GM11168 (cell line): Measurements from ENCODE around the gene SLX1B.
"Not testable (repeated sequence)": the region's sequence is repeated elsewhere in the genome, so short reads cannot be mapped to it uniquely, and the experiment has no call there.

Source experiments
- in situ Hi-C: fragments of 300-500 bp; cut with MboI; formaldehyde crosslinking; loops from one replicate; pipeline ENCODE4 v1.12.0; 2022; ENCODE audit warnings: low sequenced_read_pairs; ENCODE audit not compliant: unreplicated experiment

Gene SLX1B

GRCh38 chr16:29454269-29454668 lies at the start of gene SLX1B, which contains the start of gene BOLA2:
TSS of gene SLX1B (plus strand) at chr16:29454533.
TSS of gene BOLA2 (minus strand) at chr16:29454351. CDS start at chr16:29454253, 98 bp downstream.
- in situ Hi-C loops: loop anchor here (10.0 to 25.0 kb wide), 3 partner anchors 683 to 958 kb away; partner anchors contain the start of genes CORO1A and ZNF771

- in situ Hi-C loops: not testable (repeated sequence)
Measured at GRCh38 chr16:29405249-29405648, 49.1 kb upstream of the SLX1B start.

DNA sequence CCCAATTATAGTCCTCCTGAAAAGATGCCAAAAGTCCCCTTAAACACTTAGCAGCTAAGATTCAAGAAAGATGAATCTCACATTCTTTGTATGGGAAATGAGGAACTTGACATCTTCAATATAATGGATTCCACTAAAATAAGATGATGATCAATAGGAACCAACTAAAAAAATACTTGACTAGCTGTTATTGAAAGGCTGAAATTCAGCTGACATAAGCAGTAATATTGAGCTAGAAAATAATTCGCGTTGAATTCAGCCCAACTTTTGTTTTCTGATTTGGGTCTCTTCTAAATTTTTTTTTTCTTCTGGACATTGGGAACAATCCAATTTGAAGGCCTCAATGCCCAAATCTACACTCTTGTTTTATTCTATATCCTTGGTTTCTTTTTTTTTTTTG lies 30.7 kb upstream of the SLX1B start:
- in situ Hi-C loops: not testable (repeated sequence)

DNA sequence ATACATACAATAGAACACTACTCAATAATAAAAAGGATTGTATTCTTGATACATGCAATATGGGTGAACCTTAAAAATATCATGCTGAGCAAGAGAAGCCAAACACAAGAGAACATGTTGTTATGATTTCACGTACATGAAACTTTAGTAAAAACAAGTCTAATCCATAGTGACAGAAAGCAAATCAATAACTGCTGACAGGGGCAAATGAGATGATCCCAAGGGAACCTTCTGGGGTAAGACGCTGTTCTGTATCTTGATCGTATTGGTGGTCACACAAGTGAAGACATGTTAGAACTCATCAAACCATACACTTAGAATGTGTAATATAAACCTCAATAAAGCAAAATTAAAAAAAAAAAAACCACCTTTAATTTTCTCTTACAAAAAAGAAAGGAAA lies 28.9 kb upstream of the SLX1B start:
- in situ Hi-C loops: not testable (repeated sequence)

DNA sequence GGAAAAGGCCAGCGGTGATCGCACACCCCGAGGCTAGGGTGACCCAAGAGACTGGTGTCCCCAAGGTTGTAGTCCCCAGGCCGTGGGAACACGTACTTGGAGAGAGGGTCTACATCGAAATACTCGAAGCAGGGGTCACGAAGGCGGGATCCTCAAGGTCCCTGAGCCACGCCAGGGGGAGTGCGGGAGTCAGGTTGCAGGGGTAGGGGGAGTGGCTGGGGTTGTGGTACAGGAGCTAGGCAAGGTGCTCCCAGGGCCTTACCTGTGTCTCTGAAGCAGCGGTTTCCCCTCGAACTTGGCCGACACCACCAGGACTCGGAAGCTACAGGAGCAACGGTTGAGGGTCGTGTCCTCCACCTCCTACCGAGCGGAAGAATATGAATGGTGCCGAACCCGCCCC lies 579 bp upstream of the SLX1B start:
- in situ Hi-C loops: loop anchor here (10.0 to 25.0 kb wide), 3 partner anchors 684 to 959 kb away; partner anchors contain the start of genes CORO1A and ZNF771

DNA sequence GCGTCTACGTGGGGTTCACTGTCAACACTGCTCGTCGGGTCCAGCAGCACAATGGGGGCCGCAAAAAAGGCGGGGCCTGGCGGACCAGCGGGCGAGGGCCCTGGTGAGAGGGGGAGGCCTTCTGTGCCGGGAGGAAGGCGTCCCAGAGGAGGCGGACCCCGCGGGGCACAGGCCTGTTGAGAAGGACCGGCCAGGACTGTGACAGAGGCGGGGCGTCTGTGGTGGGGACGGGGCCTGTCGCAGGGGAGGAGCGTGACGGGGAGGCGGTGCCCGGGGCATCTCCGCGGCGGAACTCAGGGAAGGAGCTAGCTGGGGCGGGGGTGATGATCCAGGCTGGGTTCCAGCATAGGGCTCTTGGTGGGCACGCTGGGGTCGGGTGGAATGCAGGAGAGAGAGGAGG lies 495 bp downstream of the SLX1B start:
- in situ Hi-C loops: loop anchor here (10.0 to 25.0 kb wide), 3 partner anchors 682 to 957 kb away; partner anchors contain the start of genes CORO1A and ZNF771

DNA sequence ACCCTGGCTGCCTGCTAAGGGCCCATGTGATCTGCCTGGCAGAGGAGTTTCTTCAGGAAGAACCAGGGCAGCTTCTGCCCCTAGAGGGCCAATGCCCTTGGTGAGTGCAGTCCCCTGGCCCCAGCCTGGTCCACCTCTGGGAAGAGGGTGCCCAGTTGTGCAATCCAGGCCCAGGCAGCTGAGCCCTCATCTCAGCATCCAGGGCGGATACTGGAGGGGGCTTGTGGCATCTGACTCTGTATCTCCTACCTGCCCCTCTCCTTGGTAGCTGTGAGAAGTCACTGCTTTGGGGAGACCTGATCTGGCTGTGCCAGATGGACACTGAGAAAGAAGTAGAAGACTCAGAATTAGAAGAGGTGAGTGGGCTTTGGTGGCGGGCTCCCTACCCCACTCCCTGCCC lies 3.3 kb downstream of the SLX1B start:
- in situ Hi-C loops: loop anchor here (10.0 to 25.0 kb wide), 3 partner anchors 680 to 955 kb away; partner anchors contain the start of genes CORO1A and ZNF771

- in situ Hi-C loops: loop anchor here (10.0 to 25.0 kb wide), 3 partner anchors 677 to 952 kb away; partner anchors contain the start of genes CORO1A and ZNF771
Measured at GRCh38 chr16:29459706-29460646, 5.6 kb downstream of the SLX1B start, which contains the start of gene SULT1A4. TSS of gene SULT1A4 (plus strand) at chr16:29459913. CDS start at chr16:29461386, 1,473 bp downstream.

- in situ Hi-C loops: loop anchor here (25.0 kb wide), 2 partner anchors 677 to 952 kb away; partner anchors contain the start of gene ZNF771
Measured at GRCh38 chr16:29460647-29461030, 6.3 kb downstream of the SLX1B start.

- in situ Hi-C loops: loop anchor here (25.0 kb wide), 2 partner anchors 671 to 946 kb away; partner anchors contain the start of gene ZNF771
Measured at GRCh38 chr16:29465985-29466824, 11.9 kb downstream of the SLX1B start.

DNA sequence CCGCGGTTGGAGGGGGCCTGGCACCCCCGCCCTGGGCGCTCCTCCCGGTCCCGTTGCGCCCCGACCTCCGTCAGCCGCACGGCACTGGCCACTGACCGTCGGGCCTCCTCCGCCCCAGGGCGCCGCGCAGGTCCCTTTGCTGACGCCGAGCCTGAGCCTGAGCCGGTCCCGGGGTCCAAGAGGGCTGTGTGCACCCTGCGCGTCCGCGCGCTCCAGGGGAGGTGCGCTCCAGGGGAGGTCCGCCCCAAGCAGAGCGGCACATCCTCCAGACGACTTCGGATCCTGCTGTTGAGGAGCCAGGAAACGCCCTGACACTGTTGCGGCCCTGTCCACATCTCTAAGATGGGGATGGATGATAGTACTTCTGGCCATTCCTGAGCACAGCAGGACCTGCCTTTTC lies 12.6 kb downstream of the SLX1B start:
- in situ Hi-C loops: loop anchor here (25.0 kb wide), 2 partner anchors 670 to 945 kb away; partner anchors contain the start of gene ZNF771

GRCh38 chr16:29467654-29468366 lies 13.5 kb downstream of the SLX1B start:
- in situ Hi-C loops: loop anchor here (25.0 kb wide), 2 partner anchors 669 to 944 kb away; partner anchors contain the start of gene ZNF771

GRCh38 chr16:29469660-29470059 lies 15.3 kb downstream of the SLX1B start:
- in situ Hi-C loops: loop anchor here (25.0 kb wide), 2 partner anchors 668 to 943 kb away; partner anchors contain the start of gene ZNF771

- in situ Hi-C loops: loop anchor here (25.0 kb wide), 2 partner anchors 665 to 940 kb away; partner anchors contain the start of gene ZNF771
Measured at GRCh38 chr16:29472065-29472464, 17.7 kb downstream of the SLX1B start.

DNA sequence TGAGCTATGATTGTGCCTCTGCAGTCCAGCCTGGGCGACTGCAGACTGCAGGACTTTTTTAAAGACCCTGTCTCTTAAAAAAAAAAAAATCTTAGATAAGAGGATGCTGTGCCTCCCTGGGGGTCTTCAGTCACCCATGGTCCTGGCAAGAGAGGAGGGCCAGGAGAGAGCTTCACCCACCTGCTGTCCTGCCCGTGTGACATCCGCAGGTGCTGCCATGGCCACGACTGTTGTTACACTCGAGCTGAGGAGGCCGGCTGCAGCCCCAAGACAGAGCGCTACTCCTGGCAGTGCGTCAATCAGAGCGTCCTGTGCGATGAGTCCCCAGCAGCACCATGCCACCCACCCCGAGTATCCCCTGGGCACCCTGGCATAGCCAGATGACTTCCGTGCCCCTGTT lies 27.9 kb downstream of the SLX1B start:
- in situ Hi-C loops: not testable (repeated sequence)

DNA sequence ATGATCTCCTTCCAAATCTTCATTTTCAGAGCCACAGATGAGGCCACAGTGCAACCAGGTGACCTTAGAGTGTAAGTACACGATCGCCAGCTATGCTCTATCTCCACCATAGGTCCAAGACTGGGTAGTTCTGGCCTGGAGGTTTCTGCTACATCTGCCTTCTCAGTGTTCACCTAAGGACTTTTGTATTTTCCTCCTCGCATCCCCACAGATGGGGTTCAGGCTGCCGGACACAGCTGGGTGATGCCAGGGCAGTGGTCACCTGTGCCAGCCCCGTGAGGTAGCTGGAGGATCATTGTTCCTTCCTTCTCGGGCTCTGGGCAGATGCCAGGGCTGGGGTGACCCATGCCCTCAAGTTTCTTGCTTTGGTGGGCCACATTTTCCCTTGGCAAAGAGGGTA lies 52.0 kb downstream of the SLX1B start, which contains the start of gene NPIPB12:
Gene NPIPB12 (minus strand): TSS at position 101 of the 400 bp plus-strand sequence.
- in situ Hi-C loops: not testable (repeated sequence)
